Urinary bladder (tissue), 4 donors: ENCODE data around the gene BTBD7. TPM values are rescaled to one million over a fixed set of nuclear protein-coding genes. Genes with fewer than 3 reads are reported as not detected.

Experiments
- DNase-seq: peaks from one replicate; pipeline ENCODE4 v3.0.0-alpha.2; 2015; ENCODE audit errors: extremely low spot score
- H3K27ac ChIP-seq: one replicate; pipeline ENCODE4 v1.5.1; 2013; ENCODE audit warnings: low read depth, mild to moderate bottlenecking, moderate library complexity
- H3K36me3 ChIP-seq: one replicate; pipeline ENCODE4 v1.6.1; 2013; ENCODE audit warnings: mild to moderate bottlenecking, moderate library complexity; ENCODE audit not compliant: insufficient read depth
- H3K4me1 ChIP-seq: one replicate; pipeline ENCODE4 v1.6.1; 2013; ENCODE audit warnings: mild to moderate bottlenecking, moderate library complexity; ENCODE audit not compliant: insufficient read depth
- H3K4me3 ChIP-seq: one replicate; pipeline ENCODE4 v1.5.1; 2013; ENCODE audit warnings: low read depth, low read length
- WGBS: extraction: QIAGEN DNeasy Blood & Tissue Kit; methylation state at CpG from one replicate; pipeline ENCODE4 v1.1.7; 2013; 5-methylcytosine and 5-hydroxymethylcytosine counted together
- polyA plus RNA-seq: library from polyadenylated mRNA; stranded (reverse); fragments of 200-250 nt; gene quantifications from one replicate; pipeline ENCODE4 v1.2.3, GENCODE V29; 2013
- total RNA-seq: library from RNA; depleted of rRNA; stranded (reverse); fragments of >200 nt; gene quantifications from one replicate; pipeline ENCODE4 v1.2.3, GENCODE V29; 2014
- donor health status: healthy with polysubstance abuse.
- donor health status: healthy.

Gene BTBD7
- total and polyA plus RNA-seq, 2 donors, result 14.3 to 56.5 TPM

- WGBS, result 85% methylated on average over 2 of the region's 2 CpGs
These were observed 13.3 kb downstream of the BTBD7 start for GRCh38 chr14:93319494-93319893.

GRCh38 chr14:93318927-93319326 lies 13.9 kb downstream of the BTBD7 start:
- H3K4me3 ChIP-seq, result no peak overlapping the region
- 81% methylated on average over 5 of the region's 5 CpGs for WGBS
- H3K27ac ChIP-seq, result no peak overlapping the region
- H3K4me1 ChIP-seq, result no peaks in the 10 kb centered on the region
- no peak for DNase-seq
- H3K36me3 ChIP-seq, result no peaks in the 10 kb centered on the region

More at GRCh38 chr14:93319494-93319893, 13.3 kb downstream of the BTBD7 start:
- Histone ChIP-seq H3K36me3 (no peaks in the 10 kb centered on the region), H3K27ac (no peak overlapping the region), H3K4me3 (no peak overlapping the region), H3K4me1 (no peaks in the 10 kb centered on the region)
- no peak for DNase-seq

- WGBS, result 58% methylated on average over 6 of the region's 6 CpGs
- DNase-seq, result no peak
- Histone ChIP-seq H3K36me3 (no peaks in the 10 kb centered on the region), H3K4me3 (no peak overlapping the region), H3K4me1 (no peaks in the 10 kb centered on the region), H3K27ac (no peak overlapping the region)
These were observed 14.7 kb downstream of the BTBD7 start for GRCh38 chr14:93317875-93318807.

GRCh38 chr14:93317210-93317874 lies 15.5 kb downstream of the BTBD7 start:
- Histone ChIP-seq H3K36me3 (no peaks in the 10 kb centered on the region), H3K4me1 (no peaks in the 10 kb centered on the region), H3K27ac (no peak overlapping the region), H3K4me3 (no peak overlapping the region)
- DNase-seq, result no peak
- 81% methylated on average over 7 of the region's 7 CpGs for WGBS

- Histone ChIP-seq H3K36me3 (no peaks in the 10 kb centered on the region), H3K4me3 (no peak overlapping the region), H3K4me1 (no peaks in the 10 kb centered on the region), H3K27ac (no peak overlapping the region)
- no peak for DNase-seq
- 69% methylated on average over 4 of the region's 4 CpGs for WGBS
These were observed 16.1 kb downstream of the BTBD7 start for GRCh38 chr14:93316716-93317115.

GRCh38 chr14:93315575-93315974 lies 17.3 kb downstream of the BTBD7 start:
- no peak for DNase-seq
- Histone ChIP-seq H3K27ac (no peak overlapping the region), H3K4me3 (no peak overlapping the region), H3K4me1 (no peaks in the 10 kb centered on the region), H3K36me3 (no peaks in the 10 kb centered on the region)

- no peak for DNase-seq
- no peaks in the 10 kb centered on the region for H3K4me1 ChIP-seq
- 75% methylated on average over 1 of the region's 1 CpG for WGBS
These were observed 21.8 kb downstream of the BTBD7 start for GRCh38 chr14:93311082-93311481.

GRCh38 chr14:93309427-93309966 lies 23.3 kb downstream of the BTBD7 start:
- H3K27ac ChIP-seq, result no peak overlapping the region
- no peak for DNase-seq
- no peak overlapping the region for H3K4me3 ChIP-seq
- WGBS, result 85% methylated on average over 2 of the region's 2 CpGs
- no peaks in the 10 kb centered on the region for H3K4me1 ChIP-seq
- H3K36me3 ChIP-seq, result no peaks in the 10 kb centered on the region

More at GRCh38 chr14:93311082-93311481, 21.8 kb downstream of the BTBD7 start:
- H3K36me3 ChIP-seq, result no peaks in the 10 kb centered on the region
- no peak overlapping the region for H3K27ac ChIP-seq
- no peak overlapping the region for H3K4me3 ChIP-seq

GRCh38 chr14:93308686-93309345 lies 24.0 kb downstream of the BTBD7 start:
- Histone ChIP-seq H3K27ac (no peak overlapping the region), H3K36me3 (no peaks in the 10 kb centered on the region), H3K4me1 (no peaks in the 10 kb centered on the region), H3K4me3 (no peak overlapping the region)
- 86% methylated on average over 2 of the region's 2 CpGs for WGBS
- no peak for DNase-seq

- no peak for DNase-seq
- peak overlapping the region; percentile 38 for H3K27ac ChIP-seq
- no peaks in the 10 kb centered on the region for H3K36me3 ChIP-seq
- H3K4me1 ChIP-seq, result no peaks in the 10 kb centered on the region
- no peak overlapping the region for H3K4me3 ChIP-seq
These were observed 26.0 kb downstream of the BTBD7 start for GRCh38 chr14:93306812-93307211.

- 79% methylated on average over 6 of the region's 6 CpGs for WGBS
- no peaks in the 10 kb centered on the region for H3K4me1 ChIP-seq
These were observed 27.0 kb downstream of the BTBD7 start for GRCh38 chr14:93305725-93306418.

GRCh38 chr14:93304771-93305170 lies 28.1 kb downstream of the BTBD7 start:
- Histone ChIP-seq H3K4me3 (no peak overlapping the region), H3K36me3 (no peaks in the 10 kb centered on the region), H3K27ac (no peak overlapping the region), H3K4me1 (no peaks in the 10 kb centered on the region)
- DNase-seq, result no peak
- 96% methylated on average over 1 of the region's 1 CpG for WGBS

More at GRCh38 chr14:93305725-93306418, 27.0 kb downstream of the BTBD7 start:
- H3K4me3 ChIP-seq, result no peak overlapping the region
- no peak overlapping the region for H3K27ac ChIP-seq
- H3K36me3 ChIP-seq, result no peaks in the 10 kb centered on the region
- DNase-seq, result no peak

GRCh38 chr14:93303659-93304058 lies 29.2 kb downstream of the BTBD7 start:
- H3K4me1 ChIP-seq, result no peaks in the 10 kb centered on the region
- no peak overlapping the region for H3K4me3 ChIP-seq
- 45% methylated on average over 3 of the region's 3 CpGs for WGBS
- no peak for DNase-seq
- H3K27ac ChIP-seq, result no peak overlapping the region
- no peaks in the 10 kb centered on the region for H3K36me3 ChIP-seq
